Measurements from ENCODE around the gene DCTN4. TPM values are rescaled to one million over a fixed set of nuclear protein-coding genes. Genes with fewer than 3 reads are reported as not detected.
A peak's percentile ranks its signal among the peaks of the same experiment; 100 is the strongest.

DCTN4 gene
- total and polyA plus RNA-seq, 2 of the 8 experiments (the other 6 are each of a cell fraction or from before 2014, with no cell fraction given): 20.5 to 42.7 TPM

DNA sequence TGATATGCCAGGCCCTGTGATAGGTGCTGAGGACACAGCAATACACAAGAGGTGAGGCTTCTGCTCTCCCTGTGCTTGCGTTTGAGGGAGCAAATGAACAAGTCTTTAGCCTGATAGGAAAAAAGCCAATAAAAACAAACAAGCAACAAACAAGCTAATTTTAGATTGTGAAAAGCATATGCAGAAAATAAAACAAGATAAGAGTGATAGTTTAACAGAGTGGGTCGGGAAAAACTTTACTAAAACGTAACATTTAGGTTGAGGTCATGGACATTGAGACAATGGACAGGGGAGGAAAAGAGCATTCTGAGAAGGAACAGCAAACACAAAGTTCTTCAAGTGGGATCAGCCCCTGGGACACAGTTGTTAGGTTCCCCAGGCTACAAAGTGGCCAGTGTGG, 24.0 kb upstream of the DCTN4 start:
- H3K23me2 ChIP-seq (ENCODE audit: low read depth, low read length): peaks cover 7% of the 10 kb centered on the region; the same call in 1 of the 2 replicates
- WGBS, 2 experiments (ENCODE audit: extremely low coverage in 1 of 2, insufficient coverage in 1 of 2, insufficient read length in 1 of 2, insufficient replicate concordance in 2 of 2, low coverage in 1 of 2, low lambda C conversion rate in 2 of 2, missing lambda C conversion rate in 1 of 2): 89% methylated on average over 3 of the region's 3 CpGs; no CpG with 5 or more reads in 1 of the 2 experiments
- H4K8ac ChIP-seq (ENCODE audit: extremely low read depth, insufficient read depth, low read length): no peak overlapping the region
- H3K36me3 ChIP-seq (ENCODE audit: control insufficient read depth in 2 of 4, insufficient read depth in 4 of 4, low read length in 3 of 4): 0 out of 8 replicates have a peak, but pooled peaks cover 0 to 3% (median 0%) of the 10 kb centered on the region in 4 experiments
- no peak overlapping the region for H3K4me3 ChIP-seq (ENCODE audit: extremely low read depth in 1 of 4, insufficient read depth in 2 of 4, low read depth in 3 of 4, low read length in 4 of 4)
- H2AK5ac ChIP-seq (ENCODE audit: low read depth, low read length): no peak overlapping the region
- no peak overlapping the region for H4K5ac ChIP-seq (ENCODE audit: insufficient read length, low read depth, low read length)
- no peak for DNase-seq (ENCODE audit: low read depth in 1 of 2, low spot score in 2 of 2)
- H2AFZ ChIP-seq (ENCODE audit: low read length): no peak overlapping the region
- no peak for FAIRE-seq
- no peak overlapping the region for H2BK15ac ChIP-seq (ENCODE audit: low read length)
- peaks cover 0 to 2% (median 0%) of the 10 kb centered on the region in 4 experiments; a peak in 1 of 7 replicates for H3K27me3 ChIP-seq (replicated peaks in 1 of 4; ENCODE audit: control insufficient read depth in 3 of 4, extremely low read depth in 1 of 4, insufficient read depth in 3 of 4, low read length in 3 of 4)
- H2BK120ac ChIP-seq (replicated peaks; ENCODE audit: low read depth, low read length): no peak overlapping the region
- no peaks in the 10 kb centered on the region for H4K20me1 ChIP-seq (replicated peaks in 1 of 2; ENCODE audit: control insufficient read depth in 1 of 2, insufficient read depth in 2 of 2, low read length in 2 of 2)
- no peak overlapping the region for H3K18ac ChIP-seq (ENCODE audit: extremely low read depth, low read length)
- no peaks in the 10 kb centered on the region for H3K79me1 ChIP-seq (ENCODE audit: low read depth, low read length)
- H3K14ac ChIP-seq (ENCODE audit: insufficient read length): no peak overlapping the region
- H3K79me2 ChIP-seq (ENCODE audit: control insufficient read depth in 1 of 2, insufficient read depth in 2 of 2, low read length in 2 of 2): 0 out of 4 replicates have a peak, but pooled peaks cover 0 to 4% of the 10 kb centered on the region in 2 experiments
- H3K56ac ChIP-seq (replicated peaks; ENCODE audit: insufficient read length, low read depth, low read length): no peak overlapping the region
- H2BK20ac ChIP-seq (ENCODE audit: low read length): no peak overlapping the region
- ChIA-PET POLR2A (ENCODE audit: partially characterized antibody) (interaction anchor here (1.0 kb wide), 1 partner anchor 24 kb away, joined by 4 read pairs; the partner anchor contains the start of gene DCTN4), CTCF (ENCODE audit: partially characterized antibody) (interaction anchor here (0.8 to 6.5 kb wide), 8 partner anchors 18 to 266 kb away, joined by 3 to 40 read pairs (median 6); partner anchors contain the start of genes IRGM and RBM22)
- 0 out of 2 replicates have a peak overlapping the region, but pooled peaks have one; percentile 40 for H2BK5ac ChIP-seq (ENCODE audit: low read depth, low read length)
- H2BK12ac ChIP-seq (ENCODE audit: low read depth, low read length): no peak overlapping the region
- H3K27ac ChIP-seq (ENCODE audit: low read depth, low read length): peak overlapping the region; percentile 37; the same call in 1 of the 2 replicates
- H3K9me3 ChIP-seq (ENCODE audit: insufficient read depth in 2 of 2, low read depth in 1 of 2, low read length in 1 of 2): no peaks in the 10 kb centered on the region; a peak in 2 of 4 replicates
- H3K4ac ChIP-seq (replicated peaks; ENCODE audit: insufficient read length, low read depth, low read length): no peak overlapping the region
- H3K23ac ChIP-seq (ENCODE audit: insufficient read length): no peak overlapping the region
- no peak overlapping the region for H3K9ac ChIP-seq (replicated peaks in 1 of 4; ENCODE audit: extremely low read depth in 1 of 4, low read depth in 3 of 4, low read length in 3 of 4)
- no peak overlapping the region for H4K91ac ChIP-seq (replicated peaks; ENCODE audit: insufficient read length, low read length)
- peaks cover 6 to 17% (median 10%) of the 10 kb centered on the region in 4 experiments; a peak in 5 of 7 replicates for H3K4me1 ChIP-seq (replicated peaks in 1 of 4; ENCODE audit: control insufficient read depth in 3 of 4, insufficient read depth in 4 of 4, low read length in 3 of 4)
- H3K4me2 ChIP-seq (ENCODE audit: insufficient read depth in 1 of 2, low read depth in 2 of 2, low read length in 2 of 2): 0 out of 4 replicates have a peak overlapping the region, but pooled peaks of 1 of the 2 experiments have one; percentile 20
- no peak for TF ChIP-seq FOSL1 (IDR thresholded peaks at IDR 0.05; ENCODE audit: insufficient read depth, low read depth, low read length)

Measured in H1 (cell line).